H1 (cell line): ENCODE measurements around the gene PDE2A. TPM values are rescaled to one million over a fixed set of nuclear protein-coding genes. Genes with fewer than 3 reads are reported as not detected.

ENCODE experiments used
- POU5F1 ChIP-seq: IDR thresholded peaks from 2 replicates; pipeline ENCODE4 v1.6.1; 2011; ENCODE audit warnings: low read depth, mild to moderate bottlenecking, low read length, moderate library complexity
- polyA plus RNA-seq, 7 experiments: library from polyadenylated mRNA; depleted of rRNA in 3 of 7; stranded (reverse) in 5 of 7; unstranded in 2 of 7; fragments of >200 nt in 5 of 7; fragments of 200-250 nt in 2 of 7; gene quantifications; 1 replicate in 5 of 7; 2 replicates in 1 of 7; 4 replicates in 1 of 7; pipeline versions ENCODE4 v1.2.1 to v1.2.3, GENCODE V29; 2011 to 2013; ENCODE audit warnings: missing spikeins in 2 of 7, mixed read lengths in 2 of 7
- total RNA-seq: library from RNA; stranded (reverse); fragmentation: NEBNext Ultra II Directional; extraction: Animal tissue kit (Norgen Biotek cat#: 25700); gene quantifications from 2 replicates; pipeline ENCODE4 v1.2.1, GENCODE V29; 2021

The PDE2A gene
- total and polyA plus RNA-seq, 2 of the 8 experiments (the other 6 are each of a cell fraction or from before 2014, with no cell fraction given), result 3.4 to 7.1 TPM

- TF ChIP-seq POU5F1, result no peak
Observed at GRCh38 chr11:72614381-72614780, 59.8 kb downstream of the PDE2A start (continued).
